ENCODE measurements around the gene ST8SIA6. TPM values are rescaled to one million over a fixed set of nuclear protein-coding genes. Genes with fewer than 3 reads are reported as not detected.
"Not testable (repeated sequence)": the region's sequence is repeated elsewhere in the genome, so short reads cannot be mapped to it uniquely, and the experiment has no call there.

ST8SIA6 gene
- total RNA-seq, 1 experiment from 2014 or later: not detected

DNA sequence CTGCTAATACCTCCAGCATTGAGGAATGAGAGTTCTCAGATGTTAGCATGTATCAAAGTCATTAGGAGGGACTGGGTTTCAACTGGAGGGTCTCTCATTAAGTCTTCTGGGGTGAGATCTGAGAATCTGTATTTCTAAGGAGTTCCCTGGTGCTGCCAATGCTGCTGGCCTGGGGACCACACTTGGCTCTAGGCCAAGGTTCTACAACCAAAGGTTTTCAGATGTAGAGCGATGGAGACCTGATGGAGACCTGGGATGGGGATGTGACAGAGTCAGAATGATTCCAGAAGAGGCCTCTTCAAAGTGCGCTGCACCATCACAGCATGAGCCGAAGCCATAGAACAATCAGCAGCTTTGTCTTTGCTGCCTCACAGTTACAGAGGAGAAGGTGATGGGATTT, 27.2 kb downstream of the ST8SIA6 start:
- no peak for DNase-seq (ENCODE audit: low spot score)

DNA sequence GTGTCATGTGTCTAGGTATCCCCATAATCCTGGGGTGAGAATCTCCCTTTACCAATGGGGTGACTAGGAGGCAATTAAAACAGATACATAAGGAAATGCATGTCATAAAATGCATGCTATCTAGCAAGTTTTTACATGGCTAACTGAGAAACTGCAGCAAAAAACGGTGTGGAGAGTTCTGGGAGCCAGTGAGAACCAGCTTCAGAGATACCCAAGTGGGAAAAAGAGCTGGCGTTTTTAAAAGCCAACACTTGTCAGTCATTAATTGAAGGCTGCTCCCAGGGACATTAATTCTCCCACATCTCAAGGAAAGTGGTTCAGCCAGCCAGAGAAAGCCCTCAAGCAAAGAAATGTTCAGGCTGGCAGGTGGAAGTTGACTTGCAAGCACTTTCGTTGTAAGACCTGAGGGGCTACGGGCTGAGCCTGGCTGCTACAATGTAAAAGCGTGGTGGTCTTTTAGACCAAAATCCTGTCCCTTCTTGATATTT, 28.1 kb downstream of the ST8SIA6 start:
- no peak for DNase-seq (ENCODE audit: low spot score)

DNA sequence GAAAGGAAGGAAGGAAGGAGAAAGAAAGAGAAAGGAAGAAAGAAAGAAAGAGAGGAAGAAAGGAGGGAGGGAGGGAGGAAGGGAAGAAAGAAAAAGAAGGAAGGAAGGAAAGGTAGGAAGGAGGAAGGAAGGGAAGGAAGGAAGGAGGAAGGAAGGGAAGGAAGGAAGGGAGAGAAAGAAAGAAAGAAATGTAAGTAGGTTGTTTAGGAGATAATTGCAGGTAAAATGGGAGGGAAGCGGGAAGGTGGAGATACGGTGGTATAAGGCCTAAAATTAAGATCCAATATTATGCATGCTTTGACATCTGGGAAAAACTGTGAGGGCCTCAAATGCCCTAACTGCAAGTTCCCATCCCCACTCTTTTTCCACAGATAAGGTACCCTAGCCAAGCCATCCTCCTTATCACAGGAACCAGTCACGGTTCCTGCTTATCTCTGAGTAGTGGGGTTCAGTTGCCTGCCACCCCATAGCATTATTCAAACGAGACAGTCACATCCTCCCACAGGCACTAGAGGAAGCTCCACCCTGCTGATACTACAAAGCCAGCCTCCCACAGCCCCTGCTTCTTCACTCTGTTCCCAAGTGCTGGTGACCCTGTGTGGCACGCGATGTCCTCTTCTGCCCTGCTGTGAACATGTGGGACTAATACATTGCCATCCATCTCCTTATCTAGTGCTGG, 28.7 kb downstream of the ST8SIA6 start:
- no peak for DNase-seq (ENCODE audit: low spot score)

DNA sequence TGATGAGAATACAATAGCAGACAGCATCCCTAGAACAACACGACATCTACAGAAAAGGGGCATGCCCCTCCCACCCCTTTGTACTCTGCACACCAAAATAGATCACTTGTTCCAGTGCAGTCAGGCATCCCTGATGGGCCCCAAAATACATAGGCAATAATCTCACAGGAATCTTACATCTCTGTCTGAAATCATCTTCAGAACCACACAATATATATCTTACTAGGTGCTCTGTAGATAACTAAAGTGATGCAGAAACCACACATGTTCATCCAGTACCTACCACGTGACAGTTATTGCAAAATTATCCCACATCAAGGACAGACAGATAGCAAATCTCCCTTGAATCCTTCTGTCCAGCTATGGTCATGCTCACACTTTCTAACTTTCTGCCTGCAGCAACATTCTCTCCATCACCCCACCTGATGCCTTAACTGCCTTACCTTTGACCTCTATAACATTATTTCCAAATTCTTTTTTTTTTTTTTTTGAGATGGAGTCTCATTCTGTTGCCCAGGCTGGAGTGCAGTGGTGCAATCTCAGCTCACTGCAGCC, 30.7 kb downstream of the ST8SIA6 start:
- DNase-seq (ENCODE audit: low spot score): no peak

DNA sequence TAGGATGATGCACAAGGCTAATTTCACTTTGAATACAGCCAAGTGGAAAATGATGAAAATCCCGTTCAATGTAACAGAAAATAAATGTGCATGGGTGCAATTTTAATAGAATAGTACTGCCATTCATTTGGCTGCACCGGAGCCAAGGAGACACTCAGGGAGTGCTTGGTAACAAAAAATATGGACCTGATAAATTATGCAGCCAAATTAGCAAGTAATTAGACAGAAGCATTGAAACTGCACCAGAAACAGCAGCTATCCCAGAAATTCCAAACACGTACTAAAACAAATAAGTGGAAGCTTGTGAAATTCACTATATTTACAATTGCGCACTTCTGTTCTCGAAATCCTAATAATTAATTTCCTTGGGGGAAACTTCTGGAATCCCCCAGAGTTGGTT, 31.5 kb downstream of the ST8SIA6 start:
- DNase-seq (ENCODE audit: low spot score): no peak

DNA sequence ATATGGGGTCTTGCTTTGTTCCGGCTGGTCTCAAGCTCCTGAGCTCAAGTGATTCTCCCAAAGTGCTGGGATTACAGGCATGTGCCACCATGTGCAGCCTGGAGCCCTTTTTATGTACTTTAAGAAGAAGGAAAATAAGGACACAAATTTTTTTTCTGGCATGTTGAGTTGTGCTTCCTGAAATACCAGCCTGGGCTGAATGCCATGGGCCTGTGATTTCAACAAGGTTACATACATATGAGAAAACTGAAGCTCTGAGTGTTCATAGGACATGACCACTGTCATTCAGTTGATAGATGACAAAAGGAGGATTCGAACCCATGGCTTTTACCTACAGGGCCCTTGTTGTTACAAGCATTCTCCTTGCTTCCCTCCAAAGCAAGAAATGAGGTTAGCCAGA, 36.1 kb downstream of the ST8SIA6 start:
- DNase-seq (ENCODE audit: low spot score): no peak

DNA sequence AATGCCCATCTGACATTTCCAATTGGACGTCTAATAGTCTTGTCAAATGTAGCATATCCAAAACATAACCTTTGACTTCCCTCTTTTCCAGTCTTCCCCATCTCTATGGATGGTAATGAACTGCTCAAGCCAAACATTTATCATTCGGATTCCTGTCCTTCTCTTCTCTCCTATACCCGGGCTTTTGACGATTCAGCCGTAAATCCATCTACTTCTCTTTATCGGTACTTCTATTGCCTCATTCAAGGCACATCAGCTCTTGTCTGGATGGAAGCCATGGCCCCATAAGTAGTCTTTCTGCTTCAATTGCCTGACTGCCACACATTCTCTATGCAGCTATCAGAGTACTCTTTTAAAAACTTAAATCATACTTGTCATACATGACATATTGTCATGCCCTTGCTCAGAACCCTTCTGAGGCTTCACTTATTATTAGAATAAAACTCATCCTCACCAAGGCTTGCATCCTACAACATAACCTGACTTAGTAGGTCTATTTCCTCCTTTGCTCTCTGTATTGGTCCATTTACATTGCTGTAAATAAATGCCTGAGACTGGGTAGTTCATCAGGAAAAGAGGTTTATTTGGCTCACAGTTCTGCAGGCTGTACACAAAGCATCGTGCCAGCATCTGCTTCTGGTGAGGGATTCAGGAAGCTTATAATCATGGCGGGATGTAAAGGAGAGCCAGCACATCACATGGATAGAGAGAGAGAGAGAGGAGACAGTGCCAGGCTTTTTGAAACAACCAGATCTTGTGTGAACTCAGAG, 37.8 kb downstream of the ST8SIA6 start:
- DNase-seq (ENCODE audit: low spot score): no peak

DNA sequence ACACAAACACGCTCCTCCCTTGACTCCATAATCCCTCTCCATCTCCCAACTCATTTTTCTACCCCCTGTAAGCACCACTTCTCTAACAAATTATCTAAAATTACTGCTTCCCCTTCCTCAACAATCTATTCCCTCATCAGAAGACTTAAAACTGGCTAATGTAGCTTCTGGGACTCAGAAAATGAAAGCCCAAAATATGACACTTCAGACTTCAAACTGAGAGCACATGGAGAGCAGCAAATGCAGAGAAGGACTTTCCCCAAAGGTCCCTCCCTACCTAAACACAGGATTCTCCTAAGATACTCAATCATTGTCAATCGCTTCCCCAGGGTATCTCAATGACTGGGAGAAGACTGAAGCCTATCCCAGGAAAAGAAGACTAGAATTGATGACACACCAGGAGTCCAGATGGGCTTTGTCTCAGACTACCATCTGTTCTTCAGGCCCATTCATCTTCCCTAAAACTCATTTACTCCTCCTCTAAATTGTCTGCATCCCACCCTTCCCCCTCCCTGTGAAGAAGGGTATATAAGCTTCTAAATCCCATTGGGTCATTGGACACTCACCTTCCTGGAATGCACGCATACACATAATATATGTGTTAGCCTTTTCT, 39.2 kb downstream of the ST8SIA6 start:
- DNase-seq (ENCODE audit: low spot score): no peak

DNA sequence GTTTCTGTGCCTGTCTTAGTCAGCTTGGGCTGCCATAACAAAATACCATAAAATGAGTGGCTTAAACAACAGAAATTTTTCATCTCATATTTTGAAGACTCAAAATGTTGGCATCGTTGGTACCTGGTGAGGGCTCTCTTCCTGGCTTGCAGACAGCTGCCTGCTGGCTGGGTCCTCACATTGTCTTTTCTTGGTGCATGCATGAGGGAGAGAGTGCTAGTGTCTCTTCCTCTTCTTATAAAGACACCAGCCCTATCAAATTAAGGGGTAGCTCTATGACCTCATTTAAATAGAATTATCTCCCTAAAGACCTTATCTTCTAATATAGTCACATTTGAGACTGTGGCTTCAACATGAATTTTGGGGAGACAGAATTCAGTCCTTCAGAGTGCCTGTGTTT, 39.9 kb downstream of the ST8SIA6 start:
- DNase-seq (ENCODE audit: low spot score): no peak

DNA sequence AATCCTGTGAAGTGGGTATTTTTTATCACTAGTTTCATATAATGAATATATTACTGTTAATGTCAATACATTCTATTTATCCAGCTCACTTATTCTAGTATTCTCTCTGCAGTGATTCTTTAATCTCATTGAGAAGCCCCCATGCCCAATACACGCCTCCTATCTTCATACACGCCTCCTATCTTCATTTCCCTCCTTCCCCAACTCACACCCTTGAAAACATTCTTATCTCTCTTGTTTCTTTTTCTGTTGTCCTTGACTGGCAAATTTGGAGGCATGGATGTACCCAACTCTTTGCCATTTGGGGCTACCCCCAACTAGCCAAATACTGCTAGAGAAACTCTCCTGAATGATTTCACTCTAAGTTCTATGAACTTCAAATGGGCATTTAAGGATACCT, 40.5 kb downstream of the ST8SIA6 start:
- DNase-seq (ENCODE audit: low spot score): no peak

DNA sequence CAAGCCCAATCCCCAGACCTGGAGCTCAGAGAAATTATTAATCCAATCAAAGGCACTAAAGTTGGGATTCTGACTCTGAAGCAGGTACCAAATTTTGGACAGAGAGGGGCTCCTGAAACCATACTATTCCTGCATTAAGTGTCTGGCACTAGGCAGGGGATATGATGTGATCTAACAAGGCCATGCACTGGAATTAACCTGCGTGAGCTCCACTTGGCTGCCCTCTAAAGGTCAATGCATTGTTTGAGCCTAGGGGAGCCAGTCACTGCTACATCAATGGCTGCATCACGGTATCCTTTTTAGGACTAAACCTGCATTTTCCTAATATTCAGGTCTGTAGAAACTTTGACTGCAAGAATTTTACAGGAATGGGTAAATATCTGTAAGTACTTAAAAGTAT, 42.1 kb downstream of the ST8SIA6 start:
- DNase-seq (ENCODE audit: low spot score): peak; percentile 47

DNA sequence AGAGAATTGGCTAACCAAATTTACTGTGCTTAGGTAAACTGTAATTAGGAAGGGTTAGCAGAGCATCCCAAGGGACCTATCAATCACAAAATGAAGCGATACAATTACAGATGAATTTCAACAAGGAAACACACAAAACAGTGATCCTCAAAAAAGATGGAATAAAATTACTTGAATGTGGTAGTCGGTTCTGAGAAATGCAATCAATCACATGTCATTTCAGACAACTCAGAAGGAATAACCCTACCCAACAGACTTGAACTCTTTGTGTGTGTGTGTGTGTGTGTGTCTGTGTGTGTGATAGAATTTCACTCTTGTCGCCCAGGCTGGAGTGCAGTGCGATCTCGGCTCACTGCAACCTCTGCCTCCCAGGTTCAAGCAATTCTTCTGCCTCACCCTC, 43.5 kb downstream of the ST8SIA6 start:
- DNase-seq (ENCODE audit: low spot score): no peak

DNA sequence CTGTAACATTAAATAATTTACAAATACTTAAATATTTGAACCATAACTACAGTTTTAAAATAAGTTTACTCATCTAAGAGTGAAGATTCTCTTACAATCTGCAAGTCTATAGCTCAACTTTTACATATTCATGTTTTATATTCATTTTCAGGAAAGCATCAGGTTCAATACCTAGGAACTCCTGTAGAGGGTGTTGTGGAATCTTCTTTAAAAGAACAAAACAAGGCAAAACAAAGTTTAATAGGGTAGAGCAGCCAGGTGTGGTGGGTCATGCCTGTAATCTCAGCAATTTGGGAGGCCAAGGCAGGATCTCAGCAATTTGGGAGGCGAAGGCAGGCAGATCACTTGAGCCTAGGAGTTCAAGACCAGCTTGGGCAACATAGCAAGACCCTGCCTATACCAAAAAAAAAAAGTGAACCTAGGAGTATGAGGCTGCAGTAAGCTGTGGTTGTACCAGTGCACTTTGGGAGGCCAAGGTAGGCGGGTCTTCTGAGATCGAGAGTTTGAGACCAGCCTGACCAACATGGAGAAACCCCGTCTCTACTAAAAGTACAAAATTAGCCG, 45.1 kb downstream of the ST8SIA6 start:
- no peak for DNase-seq (ENCODE audit: low spot score)

DNA sequence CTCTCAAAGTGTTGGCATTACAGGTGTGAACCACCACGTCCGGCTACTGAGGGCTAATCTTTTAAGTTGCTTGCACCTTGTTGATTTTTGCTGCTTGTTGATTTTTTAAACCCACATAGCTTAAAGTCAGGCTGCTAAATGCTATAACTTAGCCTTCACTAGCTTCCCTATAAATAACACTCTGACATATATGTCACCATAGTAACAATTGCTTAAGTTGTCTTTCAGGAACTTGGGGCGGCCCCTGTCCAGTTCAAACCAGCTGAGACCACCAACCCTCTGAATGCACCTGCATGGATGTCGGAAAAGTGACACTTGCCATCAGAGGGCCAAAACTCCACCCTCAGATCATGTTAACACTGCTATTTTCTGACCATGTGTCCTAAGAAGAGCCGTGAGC, 47.3 kb downstream of the ST8SIA6 start:
- DNase-seq (ENCODE audit: low spot score): no peak

DNA sequence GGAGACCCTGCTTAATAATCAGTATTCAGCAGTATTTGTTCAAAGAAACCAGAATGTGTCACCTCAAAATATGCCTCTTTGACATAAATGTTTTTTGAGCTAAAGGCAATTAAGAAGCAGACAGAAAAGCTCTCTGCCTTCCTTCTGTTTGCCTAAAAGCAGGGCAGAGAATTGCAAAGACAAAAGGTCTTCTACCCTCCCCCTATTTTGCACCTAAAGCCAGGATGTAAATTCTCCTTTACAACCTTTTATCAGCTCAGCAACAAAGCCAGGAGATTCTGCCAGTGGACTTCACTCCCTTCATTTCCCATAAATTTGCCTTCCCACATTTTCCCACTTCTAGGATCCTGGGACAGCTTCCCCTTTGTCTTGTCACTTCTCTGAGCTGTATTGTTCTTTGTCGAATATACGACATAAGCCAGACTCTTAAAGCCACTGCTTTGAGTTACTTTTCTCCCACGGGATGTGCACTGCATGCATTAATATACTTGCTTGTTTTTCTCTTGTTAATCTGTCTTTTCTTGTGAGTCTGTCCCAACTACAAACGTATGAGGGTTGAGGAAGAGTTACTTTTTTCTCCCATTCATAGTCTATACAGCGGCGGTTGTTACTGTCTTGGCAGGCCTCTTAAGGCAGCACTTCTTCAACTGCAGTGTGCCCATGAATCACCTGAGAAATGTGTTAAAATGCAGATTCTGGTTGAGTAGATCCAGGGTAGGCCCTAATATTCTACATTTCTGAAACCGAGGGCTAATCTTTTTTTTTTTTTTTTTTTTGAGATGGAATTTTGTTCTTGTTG, 48.2 kb downstream of the ST8SIA6 start:
- no peak for DNase-seq (ENCODE audit: low spot score)

DNA sequence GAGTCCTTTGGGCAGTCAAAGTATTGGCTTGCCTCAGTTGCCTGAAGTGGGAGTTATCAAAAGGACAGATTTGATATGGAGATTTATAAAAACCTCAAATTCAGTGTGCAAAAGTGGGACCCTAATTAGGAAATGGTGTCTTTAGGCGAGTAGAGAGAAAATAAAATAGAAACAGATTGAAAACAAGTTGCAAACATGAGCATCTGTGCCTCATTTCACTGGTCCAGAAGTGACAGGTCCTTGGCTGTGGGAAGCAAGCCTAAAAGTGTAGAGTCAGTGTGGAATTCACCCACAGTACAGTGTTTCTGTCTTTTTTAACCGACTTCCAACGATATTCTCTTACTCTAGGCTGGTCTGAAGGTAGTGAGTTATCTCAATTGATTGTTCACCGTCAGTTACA, 51.2 kb downstream of the ST8SIA6 start:
- no peak for DNase-seq (ENCODE audit: low spot score)

DNA sequence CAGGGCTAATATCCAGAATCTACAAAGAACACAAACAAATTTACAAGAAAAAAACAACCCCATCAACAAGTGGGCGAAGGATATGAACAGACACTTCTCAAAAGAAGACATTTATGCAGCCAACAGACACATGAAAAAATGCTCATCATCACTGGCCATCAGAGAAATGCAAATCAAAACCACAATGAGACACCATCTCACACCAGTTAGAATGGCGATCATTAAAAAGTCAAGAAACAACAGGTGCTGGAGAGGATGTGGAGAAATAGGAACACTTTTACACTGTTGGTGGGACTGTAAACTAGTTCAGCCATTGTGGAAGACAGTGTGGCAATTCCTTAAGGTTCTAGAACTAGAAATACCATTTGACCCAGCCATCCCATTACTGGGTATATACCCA, 52.4 kb downstream of the ST8SIA6 start:
- not testable (repeated sequence) for DNase-seq (ENCODE audit: low spot score)

DNA sequence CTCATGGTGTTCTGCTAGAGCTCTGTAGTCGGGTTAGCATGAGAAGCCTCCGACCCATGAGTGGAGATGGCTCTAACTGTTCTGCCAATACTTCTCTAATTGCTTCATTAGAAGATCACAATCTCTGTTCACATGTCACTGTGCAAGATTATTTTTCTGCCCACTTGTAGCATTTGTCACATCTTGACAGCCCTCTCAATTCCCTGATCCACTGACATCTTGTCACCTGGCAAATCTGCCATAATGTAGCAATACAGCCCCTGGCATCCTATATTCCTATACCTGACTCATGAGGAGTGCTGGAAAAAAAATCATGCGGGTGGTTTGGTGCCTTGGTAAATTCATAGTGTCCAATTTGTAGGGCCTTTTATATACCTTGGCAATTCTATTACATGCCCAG, 58.4 kb downstream of the ST8SIA6 start:
- DNase-seq (ENCODE audit: low spot score): no peak

DNA sequence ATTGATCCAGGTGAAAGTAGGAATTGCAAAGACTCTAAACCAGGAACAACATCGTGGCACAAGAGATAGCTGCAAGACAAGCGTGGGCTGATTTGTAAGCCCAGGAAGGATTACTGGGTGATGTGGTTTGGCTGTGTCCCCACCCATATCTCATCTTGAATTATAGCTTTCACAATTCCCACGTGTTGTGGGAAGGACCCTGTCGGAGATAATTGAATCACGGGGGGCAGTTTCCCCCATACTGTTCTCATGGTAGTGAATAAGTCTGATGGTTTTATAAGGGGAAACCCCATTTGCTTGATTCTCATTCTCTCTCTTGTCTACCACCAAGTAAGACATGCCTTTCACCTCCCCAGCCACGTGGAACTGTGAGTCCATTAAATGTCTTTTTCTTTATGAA, 59.5 kb downstream of the ST8SIA6 start:
- no peak for DNase-seq (ENCODE audit: low spot score)

DNA sequence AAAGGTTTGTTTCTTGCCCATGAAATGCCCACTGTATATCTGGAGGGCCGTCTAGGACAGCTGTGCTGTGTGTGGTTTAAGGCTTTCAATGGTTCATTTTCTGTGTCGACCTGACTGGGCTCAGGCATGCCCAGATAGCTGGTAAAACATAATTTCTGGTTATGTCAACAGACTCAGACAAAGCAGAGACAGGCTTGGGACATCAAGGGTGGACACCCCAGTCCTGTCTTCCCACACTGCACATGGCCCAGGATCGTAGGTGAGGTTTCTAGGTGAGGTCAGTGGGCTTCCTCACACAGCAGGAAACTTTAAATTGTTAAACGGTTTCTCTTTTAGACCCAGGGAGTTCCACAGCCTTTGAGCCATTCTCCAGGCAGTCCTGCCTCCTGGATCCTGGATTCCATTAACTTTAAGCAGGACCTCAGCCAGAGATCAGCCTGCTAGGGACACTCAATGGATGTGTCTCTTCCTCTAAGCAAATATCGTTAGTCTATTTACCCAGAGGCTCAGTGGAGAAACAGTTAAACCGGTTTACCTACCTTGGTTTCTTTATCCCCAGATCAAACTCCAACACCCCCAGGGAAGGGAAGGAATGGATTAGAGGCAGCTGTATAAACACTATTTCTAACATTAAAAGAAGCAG, 66.4 kb downstream of the ST8SIA6 start:
- peak; percentile 90 for DNase-seq (ENCODE audit: low spot score)

DNA sequence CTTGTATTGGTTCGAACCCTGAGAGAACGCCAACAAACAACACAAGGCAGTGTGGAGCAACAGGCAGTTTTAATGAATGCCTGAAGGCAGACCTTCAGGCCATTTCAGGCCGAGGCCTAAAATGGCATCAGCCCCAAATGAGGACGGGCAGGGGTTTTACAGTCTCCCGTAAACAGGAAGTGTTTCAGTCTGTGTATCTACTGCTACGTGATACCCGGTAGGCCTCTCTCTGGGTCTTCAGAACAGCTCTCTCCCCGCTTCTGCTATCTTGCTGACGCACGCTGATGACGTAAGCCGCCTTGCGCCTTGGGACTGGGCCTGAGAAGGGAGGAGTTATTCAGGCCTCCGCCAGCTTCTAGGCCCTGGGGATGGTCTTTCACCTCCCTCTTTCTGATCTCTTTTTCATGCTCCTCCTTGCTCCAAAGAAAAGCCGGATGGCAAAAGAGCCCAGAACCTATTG, 67.7 kb downstream of the ST8SIA6 start:
- DNase-seq (ENCODE audit: low spot score): no peak
